HG03442 (cell line): ENCODE data around the gene NFATC2IP.
A peak's percentile ranks its signal among the peaks of the same experiment; 100 is the strongest.
"Not testable (repeated sequence)": the region's sequence is repeated elsewhere in the genome, so short reads cannot be mapped to it uniquely, and the experiment has no call there.

Experiments used
- ATAC-seq: cut with Tn5 transposase; IDR thresholded peaks from one replicate; pipeline ENCODE4 v1.9.1; 2021; ENCODE audit warnings: mild to moderate bottlenecking, moderate library complexity; ENCODE audit not compliant: unreplicated experiment

NFATC2IP gene

DNA sequence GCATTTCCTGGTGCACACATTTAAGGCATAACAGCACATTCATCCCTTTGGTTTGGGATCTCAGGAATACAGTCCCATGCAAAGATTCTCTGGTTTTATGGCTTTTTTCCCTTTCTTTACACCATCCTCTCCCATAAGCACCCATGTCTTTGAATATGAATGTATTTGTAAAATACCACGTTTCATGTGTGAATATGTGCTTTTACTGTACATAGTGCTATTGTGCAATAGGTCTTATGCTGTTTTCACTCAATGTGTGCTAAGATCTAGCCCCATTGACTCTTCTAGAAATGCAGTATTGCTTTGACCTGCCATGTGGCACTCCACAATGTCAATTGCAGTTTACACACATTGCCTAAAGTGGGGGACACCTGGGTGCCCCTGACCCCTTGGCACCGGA lies 13.8 kb downstream of the NFATC2IP start:
- no peak for ATAC-seq

DNA sequence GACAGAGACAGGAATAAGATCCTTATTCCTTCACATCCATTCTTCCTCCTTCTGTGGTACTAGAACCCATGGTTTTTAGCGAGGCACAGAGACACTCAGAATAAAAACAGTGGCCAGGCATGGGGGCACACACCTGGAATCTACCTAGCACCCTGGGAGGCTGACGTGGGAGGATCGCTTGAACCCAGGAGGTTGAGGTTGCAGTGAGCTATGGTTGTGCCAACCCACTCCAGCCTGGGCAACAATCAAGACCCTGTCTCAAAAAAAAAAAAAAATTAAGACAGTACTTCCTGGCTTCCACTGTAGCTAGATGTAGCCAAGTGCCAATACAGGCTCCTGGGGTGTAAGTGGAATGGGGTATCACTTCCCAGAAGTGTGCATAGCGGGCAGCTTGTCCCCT lies 16.4 kb downstream of the NFATC2IP start:
- ATAC-seq, result no peak

DNA sequence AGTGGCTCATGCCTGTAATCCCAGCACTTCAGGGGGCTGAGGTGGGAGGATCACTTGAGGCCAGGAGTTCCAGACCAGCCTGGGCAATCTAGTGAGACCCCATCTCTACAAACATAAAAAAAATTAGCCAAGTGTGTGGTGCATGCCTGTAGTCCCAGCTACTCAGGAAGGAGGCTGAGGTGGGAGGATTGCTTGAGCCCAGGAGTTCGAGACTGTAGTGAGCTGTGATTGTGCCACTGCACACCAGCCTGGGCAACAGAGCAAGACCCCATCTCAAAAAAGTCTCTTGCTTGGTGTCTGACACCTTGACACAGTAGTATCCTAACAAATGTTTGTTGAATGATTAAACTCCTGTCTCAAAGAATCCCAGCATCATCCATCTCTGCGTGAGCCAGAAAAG lies 19.0 kb downstream of the NFATC2IP start:
- ATAC-seq, result not testable (repeated sequence)

DNA sequence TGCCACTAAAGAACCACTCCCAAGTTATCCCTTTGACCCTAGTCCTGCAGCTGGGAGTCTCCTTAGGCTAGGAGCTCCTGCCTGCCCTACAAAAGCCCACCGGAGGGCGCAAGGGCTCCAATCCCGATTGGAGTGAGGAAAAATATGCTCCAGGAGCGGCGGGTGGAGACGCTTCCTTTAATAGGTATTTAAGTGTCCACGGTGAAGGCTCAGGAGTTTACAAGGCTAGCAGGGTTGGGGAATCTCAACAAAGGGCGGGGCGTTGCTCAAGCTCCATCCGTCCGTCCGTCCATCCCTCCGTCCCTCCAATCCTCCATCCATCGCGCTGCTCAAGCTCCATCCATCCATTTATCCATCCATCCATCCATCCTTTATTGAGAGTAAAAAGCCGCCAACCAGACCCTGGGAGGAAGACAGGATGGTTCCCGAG lies 23.3 kb downstream of the NFATC2IP start:
- ATAC-seq, result no peak

DNA sequence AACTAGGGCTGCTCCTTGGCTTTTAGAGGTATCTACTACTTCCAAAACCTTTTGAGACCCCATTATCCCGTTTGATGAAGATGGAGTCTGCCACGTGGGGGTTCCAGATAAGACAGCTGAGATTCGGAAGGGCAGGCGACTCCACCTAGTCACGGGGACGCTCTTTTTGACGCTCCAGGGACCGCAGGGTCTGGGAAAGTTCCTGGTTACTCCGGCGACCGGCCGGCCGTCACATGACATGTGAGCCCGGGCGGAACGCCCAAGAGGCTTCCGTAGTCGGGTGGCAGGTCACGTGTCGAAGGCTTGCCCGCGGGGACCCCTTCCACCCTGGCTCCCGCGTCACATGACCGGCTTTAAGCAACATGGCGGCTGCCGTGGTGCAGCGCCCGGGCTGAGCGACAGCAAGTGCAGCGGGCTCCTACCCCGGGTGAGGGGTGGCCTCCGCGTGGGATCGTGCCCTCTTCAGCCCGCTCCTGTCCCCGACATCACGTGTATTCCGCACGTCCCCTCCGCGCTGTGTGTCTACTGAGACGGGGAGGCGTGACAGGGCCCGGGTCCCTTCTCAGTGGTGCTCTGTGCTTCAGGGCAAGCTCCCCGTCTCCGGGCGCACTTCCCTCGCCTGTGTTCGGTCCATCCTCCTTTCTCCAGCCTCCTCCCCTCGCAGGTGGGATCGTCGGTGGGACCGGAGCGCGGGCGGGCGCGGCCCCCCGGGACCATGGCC lies 23.9 kb downstream of the NFATC2IP start, which contains the start of gene SPNS1:
SPNS1 (plus strand) TSS at position 342 of the 721 bp plus-strand sequence; CDS start at position 716, 374 bp downstream.
- ATAC-seq, result peak; percentile 83

DNA sequence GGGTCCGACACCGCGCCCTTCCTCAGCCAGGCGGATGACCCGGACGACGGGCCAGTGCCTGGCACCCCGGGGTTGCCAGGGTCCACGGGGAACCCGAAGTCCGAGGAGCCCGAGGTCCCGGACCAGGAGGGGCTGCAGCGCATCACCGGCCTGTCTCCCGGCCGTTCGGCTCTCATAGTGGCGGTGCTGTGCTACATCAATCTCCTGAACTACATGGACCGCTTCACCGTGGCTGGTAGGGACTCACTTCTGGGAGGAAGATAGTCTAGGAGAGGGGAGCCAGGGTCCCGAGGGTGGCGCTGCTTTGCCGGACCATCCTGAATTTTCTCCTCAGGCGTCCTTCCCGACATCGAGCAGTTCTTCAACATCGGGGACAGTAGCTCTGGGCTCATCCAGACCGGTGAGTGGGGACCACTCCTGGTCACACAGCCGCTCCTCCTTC lies 24.4 kb downstream of the NFATC2IP start:
- ATAC-seq, result peak; percentile 28

DNA sequence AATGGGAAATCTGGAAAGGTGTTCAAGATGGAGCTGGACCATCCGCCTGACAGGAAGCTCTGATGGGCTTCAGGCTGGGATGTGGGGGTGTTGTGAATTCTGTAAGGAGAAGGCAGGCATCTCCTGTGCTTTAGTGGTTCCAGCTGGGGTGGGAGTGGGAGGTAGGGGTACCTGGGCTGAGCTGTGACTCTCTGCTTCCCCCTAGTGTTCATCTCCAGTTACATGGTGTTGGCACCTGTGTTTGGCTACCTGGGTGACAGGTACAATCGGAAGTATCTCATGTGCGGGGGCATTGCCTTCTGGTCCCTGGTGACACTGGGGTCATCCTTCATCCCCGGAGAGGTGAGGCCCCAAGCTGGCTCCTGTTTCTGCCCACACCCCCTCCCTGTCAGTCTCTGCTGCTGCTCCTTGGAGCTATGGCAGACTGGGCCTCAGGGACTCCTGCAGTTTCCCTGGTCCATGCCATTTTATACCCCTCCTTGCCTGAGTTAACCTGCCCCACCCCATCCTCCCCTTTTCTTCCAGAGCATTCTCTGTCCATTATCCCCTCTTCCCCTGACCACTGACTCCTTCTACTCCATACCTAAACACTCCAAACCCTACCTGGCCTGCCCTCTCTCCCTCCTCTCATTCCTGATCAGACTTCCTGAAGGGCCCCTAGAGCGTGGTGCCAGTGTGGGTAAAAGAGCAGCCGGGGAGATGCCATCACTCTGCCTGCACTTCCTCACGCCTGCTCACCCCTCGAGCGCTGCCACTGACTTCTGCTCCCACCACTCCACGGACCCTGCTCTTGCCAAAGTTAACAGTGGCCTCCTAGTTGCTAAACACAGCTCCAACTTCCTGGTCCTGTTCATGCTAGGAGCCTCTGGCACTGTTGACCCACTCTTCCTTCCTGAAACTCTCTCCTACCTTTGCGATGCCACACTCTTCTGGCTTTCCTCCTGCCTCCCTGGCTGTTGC lies 27.2 kb downstream of the NFATC2IP start:
- ATAC-seq, result no peak

DNA sequence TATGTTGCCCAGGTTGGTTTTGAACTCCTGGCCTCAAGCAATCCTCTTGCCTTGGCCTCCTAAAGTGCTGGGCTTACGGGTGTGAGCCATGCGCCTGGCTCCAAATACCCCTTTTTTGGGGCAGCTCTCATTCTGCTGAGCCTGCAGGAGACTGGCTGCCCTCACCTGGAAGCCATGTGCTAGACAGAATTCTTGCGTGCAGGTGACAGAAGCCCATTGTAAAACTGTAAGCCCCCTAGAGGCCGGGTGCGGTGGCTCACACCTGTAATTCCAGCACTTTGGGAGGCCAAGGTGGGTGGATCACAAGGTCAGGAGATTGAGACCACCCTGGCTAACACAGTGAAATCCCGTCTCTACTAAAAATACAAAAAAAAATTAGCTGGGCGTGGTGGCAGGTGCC lies 29.6 kb downstream of the NFATC2IP start:
- not testable (repeated sequence) for ATAC-seq

DNA sequence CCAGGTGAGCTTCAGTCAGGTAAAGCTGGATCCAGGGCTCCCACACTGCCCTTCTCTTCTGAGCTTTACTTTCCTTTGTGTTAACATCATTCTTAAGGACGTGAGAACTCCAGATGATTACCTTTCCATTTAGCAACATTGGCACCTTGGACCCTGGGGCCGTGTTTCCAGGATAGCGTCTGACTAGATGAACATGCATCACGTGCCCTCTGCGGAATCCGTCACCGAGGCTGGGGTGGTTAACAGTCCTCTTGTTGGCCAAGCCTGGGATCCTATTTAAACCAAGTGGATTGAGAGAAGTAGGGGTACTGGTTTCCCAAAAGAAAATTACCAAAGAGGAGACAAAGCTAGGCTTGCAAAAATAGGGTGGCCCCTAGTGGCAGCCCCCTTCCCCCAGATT lies 30.2 kb downstream of the NFATC2IP start:
- no peak for ATAC-seq

DNA sequence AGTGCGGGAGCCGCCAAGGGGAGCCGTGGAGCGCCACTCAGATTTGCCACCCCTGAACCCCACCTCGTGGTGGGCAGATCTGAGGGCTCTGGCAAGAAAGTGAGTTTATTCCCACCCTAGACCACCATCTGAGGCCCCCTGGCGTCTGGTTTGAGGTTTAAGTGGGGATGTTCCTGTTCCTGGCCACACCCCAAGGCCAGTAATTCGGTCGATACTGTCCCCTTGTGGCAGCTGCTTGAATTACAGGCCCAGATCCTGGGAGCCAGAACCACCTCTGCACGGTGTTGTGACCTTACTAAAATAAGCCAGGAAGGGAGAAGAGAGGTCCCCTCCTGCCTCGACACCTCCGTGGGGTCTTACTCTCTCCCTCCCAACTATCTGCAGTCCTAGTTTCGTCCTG lies 30.8 kb downstream of the NFATC2IP start:
- no peak for ATAC-seq

DNA sequence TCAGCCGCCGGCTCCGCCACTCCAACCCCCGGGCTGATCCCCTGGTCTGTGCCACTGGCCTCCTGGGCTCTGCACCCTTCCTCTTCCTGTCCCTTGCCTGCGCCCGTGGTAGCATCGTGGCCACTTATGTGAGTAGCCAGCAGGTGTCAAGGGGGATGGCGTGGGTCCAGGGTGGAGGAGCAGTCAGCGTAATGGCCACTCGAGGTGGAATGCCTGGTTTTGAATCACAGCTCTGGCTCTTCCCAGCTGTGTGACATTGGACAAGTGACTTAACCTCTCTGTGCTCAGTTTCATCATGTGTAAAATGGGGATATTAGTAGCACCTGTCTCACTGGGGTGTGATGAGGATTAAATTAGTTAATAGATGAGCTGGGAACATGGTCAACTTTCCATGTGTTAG lies 31.7 kb downstream of the NFATC2IP start:
- no peak for ATAC-seq

DNA sequence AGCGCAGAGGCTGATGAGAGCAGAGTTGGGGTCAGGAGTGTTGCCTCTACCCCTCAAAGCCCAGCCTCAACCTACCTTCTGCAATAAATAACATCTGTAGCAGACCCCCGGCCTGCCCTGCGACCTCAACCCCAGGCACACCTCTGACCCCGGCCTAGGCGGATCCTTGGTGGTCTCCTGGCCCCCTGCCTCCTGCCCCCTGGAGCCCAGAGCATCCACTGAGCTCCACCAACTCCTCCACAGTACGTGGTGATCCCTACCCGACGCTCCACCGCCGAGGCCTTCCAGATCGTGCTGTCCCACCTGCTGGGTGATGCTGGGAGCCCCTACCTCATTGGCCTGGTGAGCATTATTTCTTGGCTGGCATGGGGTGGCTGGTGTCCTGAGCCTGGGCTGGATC lies 32.2 kb downstream of the NFATC2IP start:
- ATAC-seq, result no peak

DNA sequence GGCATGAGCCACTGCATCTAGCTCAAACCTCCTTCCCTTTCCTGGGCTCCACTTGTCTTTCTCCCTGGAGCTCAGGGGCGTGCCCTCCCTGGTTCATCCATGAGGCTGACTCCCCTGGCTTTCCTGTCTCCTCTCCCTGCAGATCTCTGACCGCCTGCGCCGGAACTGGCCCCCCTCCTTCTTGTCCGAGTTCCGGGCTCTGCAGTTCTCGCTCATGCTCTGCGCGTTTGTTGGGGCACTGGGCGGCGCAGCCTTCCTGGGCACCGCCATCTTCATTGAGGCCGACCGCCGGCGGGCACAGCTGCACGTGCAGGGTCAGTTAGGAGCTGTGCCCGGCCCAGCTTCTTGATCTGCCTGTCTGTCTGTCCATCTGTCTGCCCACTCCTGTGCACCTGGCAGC lies 32.9 kb downstream of the NFATC2IP start:
- ATAC-seq, result no peak

DNA sequence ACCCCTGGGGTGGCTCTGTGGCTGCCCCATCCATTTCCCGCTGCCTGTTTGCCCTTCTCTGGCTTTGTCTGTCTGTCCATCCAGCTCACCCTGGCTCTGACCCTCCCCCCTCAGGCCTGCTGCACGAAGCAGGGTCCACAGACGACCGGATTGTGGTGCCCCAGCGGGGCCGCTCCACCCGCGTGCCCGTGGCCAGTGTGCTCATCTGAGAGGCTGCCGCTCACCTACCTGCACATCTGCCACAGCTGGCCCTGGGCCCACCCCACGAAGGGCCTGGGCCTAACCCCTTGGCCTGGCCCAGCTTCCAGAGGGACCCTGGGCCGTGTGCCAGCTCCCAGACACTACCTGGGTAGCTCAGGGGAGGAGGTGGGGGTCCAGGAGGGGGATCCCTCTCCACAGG lies 33.4 kb downstream of the NFATC2IP start:
- ATAC-seq, result no peak

DNA sequence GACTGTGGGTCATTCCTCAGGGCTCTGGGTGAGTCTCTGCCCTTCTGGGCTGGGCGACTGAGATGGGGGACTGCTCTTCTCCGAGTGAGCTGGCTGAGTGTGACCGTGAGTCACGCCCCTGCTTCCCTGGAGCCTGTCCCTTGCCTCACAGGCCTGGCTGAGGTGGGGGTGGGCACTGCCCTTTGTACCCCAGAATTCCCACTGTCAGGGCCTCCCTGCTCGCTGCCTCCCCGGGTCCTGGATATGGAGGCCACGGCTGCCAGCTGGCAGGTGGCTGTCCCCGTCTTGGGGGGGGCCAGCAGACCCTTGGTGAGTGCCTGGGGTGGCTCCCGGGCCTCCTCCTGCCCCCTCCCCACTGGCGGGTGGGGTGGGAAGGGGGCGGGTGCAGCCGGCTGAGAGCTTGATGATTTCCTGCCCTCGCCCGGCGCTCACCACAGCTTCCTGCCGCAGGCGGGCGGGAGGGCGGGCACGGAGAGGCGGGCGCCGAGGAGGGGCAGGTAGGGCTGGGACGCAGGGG lies 33.9 kb downstream of the NFATC2IP start, which contains the start of gene LAT:
LAT (plus strand) TSS at position 434 of the 517 bp plus-strand sequence. CDS start 366 bp downstream, outside the sequence.
- no peak for ATAC-seq

DNA sequence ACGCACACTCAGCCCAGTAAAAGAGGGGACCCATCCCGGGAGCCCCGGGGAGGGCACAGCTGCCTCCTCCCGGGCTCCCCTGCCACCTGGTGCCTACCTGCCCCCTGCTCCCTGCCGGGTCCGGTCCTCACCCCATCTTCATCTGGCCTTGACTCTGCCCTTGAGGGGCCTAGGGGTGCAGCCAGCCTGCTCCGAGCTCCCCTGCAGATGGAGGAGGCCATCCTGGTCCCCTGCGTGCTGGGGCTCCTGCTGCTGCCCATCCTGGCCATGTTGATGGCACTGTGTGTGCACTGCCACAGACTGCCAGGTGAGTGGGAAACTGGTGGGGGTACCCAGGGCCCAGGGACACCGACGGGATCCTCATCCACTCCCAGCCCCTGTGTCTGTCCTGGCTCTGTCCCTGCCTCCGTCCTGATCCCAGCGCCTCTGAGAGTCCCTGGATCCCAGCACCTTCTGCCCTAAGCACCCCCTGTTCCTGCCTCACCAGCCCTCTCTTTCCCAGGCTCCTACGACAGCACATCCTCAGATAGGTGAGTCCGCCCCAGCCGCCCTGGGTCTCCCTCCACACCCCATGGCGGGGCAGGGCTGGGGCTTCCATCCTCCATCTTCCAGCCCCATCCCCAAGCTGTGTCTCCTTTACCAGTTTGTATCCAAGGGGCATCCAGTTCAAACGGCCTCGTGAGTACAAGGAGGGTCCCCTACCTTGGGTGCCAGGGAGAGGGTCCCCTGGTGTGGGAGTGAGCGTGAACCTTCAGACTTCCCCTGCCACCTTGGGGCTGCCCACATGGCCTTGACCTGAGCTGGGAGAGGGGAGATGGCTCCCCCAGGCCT lies 34.7 kb downstream of the NFATC2IP start:
- no peak for ATAC-seq

DNA sequence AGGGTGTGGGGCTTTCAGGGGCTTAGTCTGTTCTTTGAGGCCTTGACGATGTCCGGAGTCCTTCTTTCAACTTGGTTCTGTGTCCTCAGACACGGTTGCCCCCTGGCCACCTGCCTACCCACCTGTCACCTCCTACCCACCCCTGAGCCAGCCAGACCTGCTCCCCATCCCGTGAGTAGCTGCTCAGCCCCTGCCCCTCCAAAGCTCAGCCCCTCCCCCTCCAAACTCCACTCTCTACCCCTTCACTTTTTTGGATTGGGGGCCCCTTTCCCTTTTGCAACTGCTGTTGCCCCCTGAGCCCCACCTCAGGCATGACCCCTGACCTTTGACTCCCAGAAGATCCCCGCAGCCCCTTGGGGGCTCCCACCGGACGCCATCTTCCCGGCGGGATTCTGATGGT lies 35.3 kb downstream of the NFATC2IP start:
- ATAC-seq, result no peak

DNA sequence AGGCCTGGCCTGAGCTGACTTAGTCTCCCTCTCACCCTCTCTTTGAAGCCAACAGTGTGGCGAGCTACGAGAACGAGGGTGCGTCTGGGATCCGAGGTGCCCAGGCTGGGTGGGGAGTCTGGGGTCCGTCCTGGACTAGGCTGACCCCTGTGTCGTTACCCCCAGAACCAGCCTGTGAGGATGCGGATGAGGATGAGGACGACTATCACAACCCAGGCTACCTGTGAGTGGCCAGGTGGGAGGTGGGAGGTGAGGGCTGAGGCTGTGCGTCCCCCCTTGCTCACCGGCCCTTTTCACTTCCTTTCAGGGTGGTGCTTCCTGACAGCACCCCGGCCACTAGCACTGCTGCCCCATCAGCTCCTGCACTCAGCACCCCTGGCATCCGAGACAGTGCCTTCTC lies 35.8 kb downstream of the NFATC2IP start:
- ATAC-seq, result no peak

DNA sequence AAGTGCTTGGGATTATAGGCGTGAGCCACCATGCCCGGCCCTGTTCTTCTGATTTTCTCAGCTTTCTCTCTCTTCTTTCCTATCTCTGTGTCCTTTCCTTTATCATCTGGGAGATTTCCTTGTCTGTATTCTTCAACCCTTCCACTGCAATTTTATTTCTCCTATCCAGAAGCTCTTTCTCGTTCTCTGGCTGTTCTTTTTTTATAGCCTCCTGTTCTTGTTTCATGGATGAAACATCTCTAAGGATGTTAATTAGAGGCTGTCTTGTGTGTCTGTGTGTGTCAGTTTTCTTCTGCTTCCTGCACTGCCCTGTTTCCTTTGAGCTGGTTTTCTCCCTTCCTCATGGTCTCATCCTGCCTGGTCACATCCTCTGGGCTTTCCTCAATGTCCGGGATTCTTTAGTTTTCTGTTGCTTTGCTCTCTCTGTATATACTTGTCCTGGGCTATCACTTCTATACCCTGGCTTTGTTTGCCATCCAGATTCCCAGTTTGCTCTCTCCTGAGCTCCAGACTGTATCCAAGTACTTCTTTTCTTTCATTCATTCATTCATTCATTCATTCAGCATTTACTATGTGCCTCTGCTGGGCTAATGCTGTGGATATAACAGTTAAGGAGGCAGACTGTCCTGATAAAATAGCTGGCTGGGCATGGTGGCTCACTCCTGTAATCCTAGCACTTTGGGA lies 36.6 kb downstream of the NFATC2IP start:
- ATAC-seq, result no peak

DNA sequence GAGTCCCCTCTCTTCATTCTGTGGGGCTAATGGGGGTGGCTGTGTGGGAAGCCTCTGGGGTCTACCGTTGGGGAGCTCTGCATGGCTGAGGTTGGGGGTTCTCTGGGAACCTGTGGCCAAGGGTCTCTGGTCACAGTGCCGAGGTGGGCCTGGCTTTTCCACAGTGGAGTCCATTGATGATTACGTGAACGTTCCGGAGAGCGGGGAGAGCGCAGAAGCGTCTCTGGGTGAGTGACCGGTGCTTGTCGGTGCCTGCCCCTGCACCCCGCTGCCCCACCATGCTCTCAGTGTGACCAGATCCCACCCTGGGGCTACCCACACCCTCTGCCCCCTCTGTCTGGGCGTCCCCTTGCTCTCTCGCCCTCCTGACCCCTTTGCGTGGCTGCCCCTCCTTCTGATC lies 38.6 kb downstream of the NFATC2IP start:
- ATAC-seq, result no peak
